AG09319 (cell line): ENCODE data around the gene MRPS31.
"Not testable (repeated sequence)": the region's sequence is repeated elsewhere in the genome, so short reads cannot be mapped to it uniquely, and the experiment has no call there.

Experiments used
- DNase-seq: peaks from one replicate; pipeline ENCODE4 v3.0.0-alpha.2; 2010; ENCODE audit warnings: low read depth; ENCODE audit errors: extremely low read depth
- TF ChIP-seq, protein P1 (sequence below): IDR thresholded peaks from 2 replicates; pipeline ENCODE4 v1.5.1; 2011; ENCODE audit warnings: low read depth, mild to moderate bottlenecking, inconsistent platforms, low read length, moderate library complexity

The MRPS31 gene

DNA sequence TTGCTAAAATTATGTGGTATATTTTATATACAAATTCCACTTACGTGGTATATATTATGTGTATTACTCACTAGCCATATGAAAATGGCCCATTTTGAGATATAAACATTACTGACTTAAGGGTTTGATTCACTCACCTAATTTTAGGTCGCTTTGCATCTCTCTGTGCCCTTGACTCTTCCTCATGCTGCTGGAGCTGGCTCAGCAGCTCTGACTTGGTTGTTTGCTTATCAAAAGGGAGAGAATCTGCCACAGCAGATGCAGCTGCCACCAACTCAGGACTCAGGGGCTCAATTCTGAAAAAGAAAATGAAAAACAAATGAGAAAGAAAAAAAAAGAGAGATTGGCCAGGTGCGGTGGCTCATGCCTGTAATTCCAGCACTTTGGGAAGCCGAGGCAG lies 12.2 kb downstream of the MRPS31 start:
- TF ChIP-seq, protein P1, sequence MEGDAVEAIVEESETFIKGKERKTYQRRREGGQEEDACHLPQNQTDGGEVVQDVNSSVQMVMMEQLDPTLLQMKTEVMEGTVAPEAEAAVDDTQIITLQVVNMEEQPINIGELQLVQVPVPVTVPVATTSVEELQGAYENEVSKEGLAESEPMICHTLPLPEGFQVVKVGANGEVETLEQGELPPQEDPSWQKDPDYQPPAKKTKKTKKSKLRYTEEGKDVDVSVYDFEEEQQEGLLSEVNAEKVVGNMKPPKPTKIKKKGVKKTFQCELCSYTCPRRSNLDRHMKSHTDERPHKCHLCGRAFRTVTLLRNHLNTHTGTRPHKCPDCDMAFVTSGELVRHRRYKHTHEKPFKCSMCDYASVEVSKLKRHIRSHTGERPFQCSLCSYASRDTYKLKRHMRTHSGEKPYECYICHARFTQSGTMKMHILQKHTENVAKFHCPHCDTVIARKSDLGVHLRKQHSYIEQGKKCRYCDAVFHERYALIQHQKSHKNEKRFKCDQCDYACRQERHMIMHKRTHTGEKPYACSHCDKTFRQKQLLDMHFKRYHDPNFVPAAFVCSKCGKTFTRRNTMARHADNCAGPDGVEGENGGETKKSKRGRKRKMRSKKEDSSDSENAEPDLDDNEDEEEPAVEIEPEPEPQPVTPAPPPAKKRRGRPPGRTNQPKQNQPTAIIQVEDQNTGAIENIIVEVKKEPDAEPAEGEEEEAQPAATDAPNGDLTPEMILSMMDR, result no peak
- DNase-seq, result no peak

DNA sequence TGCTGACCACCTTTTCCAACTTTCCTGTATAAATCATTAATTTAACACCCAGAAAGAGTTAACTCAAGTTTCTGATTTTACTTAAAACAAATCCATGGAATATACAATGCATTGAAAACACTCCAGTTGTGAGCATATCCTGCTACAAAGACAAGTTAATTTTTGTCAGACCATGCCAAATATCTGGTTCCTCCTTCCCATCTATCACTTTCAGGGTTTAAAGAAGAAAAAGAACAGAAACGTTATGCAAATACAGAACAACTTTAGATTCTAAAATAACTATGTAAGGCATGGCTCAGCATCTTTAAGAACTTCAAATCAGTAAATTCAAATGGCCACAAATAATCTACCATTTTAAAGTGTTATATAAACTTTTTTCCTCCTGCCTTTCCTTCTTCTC lies 14.9 kb downstream of the MRPS31 start:
- TF ChIP-seq, protein P1, result no peak
- DNase-seq, result no peak

- DNase-seq, result no peak
- TF ChIP-seq, protein P1, result no peak
Measured at GRCh38 chr13:40755082-40755700, 15.8 kb downstream of the MRPS31 start.

DNA sequence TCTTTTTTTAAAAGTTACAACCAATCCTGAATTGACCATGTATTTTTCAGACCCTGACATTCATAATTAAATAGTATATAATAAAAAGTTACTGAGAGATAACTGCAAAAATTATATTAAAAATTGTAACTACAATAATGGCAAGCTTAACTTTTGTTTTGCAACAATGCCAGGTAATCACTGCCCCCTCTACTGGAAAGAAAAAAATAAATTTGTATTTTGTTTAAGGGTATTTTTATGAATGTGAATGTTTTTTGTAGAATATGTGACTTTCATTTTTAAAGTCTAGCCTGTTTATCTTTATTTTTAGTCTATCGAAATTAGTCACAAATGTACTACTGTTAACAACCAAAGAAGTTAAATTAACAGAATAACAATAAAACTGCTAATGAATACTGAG lies 21.7 kb downstream of the MRPS31 start:
- TF ChIP-seq, protein P1, result no peak; the same call in 1 of the 2 replicates
- no peak for DNase-seq

DNA sequence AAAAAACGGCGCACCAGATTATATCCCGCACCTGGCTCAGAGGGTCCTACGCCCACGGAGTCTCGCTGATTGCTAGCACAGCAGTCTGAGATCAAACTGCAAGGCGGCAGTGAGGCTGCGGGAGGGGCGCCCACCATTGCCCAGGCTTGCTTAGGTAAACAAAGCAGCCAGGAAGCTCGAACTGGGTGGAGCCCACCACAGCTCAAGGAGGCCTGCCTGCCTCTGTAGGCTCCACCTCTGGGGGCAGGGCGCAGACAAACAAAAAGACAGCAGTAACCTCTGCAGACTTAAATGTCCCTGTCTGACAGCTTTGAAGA lies 35.8 kb downstream of the MRPS31 start:
- not testable (repeated sequence) for DNase-seq

- DNase-seq, result not testable (repeated sequence)
Measured at GRCh38 chr13:40734536-40735231, 36.3 kb downstream of the MRPS31 start.

DNA sequence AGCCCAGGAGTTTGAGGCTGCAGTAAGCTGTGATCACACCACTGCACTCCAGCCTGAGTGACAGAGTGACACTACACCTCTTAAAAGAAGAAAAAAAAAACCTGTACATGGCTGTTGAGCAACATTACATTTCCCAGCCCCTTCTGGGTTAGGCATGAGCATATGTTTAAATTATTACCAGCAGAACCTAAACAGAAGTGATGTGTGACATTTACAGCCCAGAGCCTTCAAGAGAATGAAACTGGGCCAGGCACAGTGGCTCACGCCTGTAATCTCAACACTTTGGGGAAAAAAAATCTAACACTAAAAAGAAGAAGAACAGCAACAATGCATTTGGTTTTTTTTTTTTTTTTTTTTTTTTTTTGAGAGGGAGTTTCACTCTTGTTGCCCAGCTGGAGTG lies 38.3 kb downstream of the MRPS31 start:
- no peak for DNase-seq
- TF ChIP-seq, protein P1, result no peak

GRCh38 chr13:40728595-40728994 lies 42.4 kb downstream of the MRPS31 start:
- TF ChIP-seq, protein P1, result no peak
- DNase-seq, result no peak

- DNase-seq, result not testable (repeated sequence)
Measured at GRCh38 chr13:40714433-40714832, 56.6 kb downstream of the MRPS31 start.
